Hematopoietic multipotent progenitor cell treated with erythropoietin and hydrocortisone succinate and interleukin-3 and kit ligand, for 15 days (in vitro differentiated cells): Measurements from ENCODE around the gene LPP.

Experiments used
- DNase-seq: peaks from one replicate; pipeline ENCODE4 v3.0.0-alpha.2; 2015; ENCODE audit warnings: low spot score

LPP gene

GRCh38 chr3:188558343-188559071 lies 404.6 kb downstream of the LPP start:
- DNase-seq: no peak

- DNase-seq: no peak
These were observed 405.1 kb downstream of the LPP start for GRCh38 chr3:188559072-188559429.

GRCh38 chr3:188559856-188560255 lies 405.9 kb downstream of the LPP start:
- DNase-seq: no peak

GRCh38 chr3:188562144-188562543 lies 408.2 kb downstream of the LPP start:
- no peak for DNase-seq

GRCh38 chr3:188567478-188568195 lies 413.7 kb downstream of the LPP start:
- no peak for DNase-seq

GRCh38 chr3:188568736-188569135 lies 414.8 kb downstream of the LPP start:
- no peak for DNase-seq

- no peak for DNase-seq
These were observed 417.7 kb downstream of the LPP start for GRCh38 chr3:188571531-188572095.

- no peak for DNase-seq
These were observed 419.5 kb downstream of the LPP start for GRCh38 chr3:188573291-188573940.

GRCh38 chr3:188573956-188574355 lies 420.0 kb downstream of the LPP start:
- no peak for DNase-seq

GRCh38 chr3:188574885-188575284 lies 420.9 kb downstream of the LPP start:
- no peak for DNase-seq

- DNase-seq: no peak
These were observed 421.5 kb downstream of the LPP start for GRCh38 chr3:188575501-188575900.

- DNase-seq: no peak
These were observed 423.6 kb downstream of the LPP start for GRCh38 chr3:188577539-188577938.

- no peak for DNase-seq
These were observed 424.8 kb downstream of the LPP start for GRCh38 chr3:188578576-188579363.

GRCh38 chr3:188580223-188580622 lies 426.3 kb downstream of the LPP start:
- no peak for DNase-seq

- DNase-seq: no peak
These were observed 426.7 kb downstream of the LPP start for GRCh38 chr3:188580659-188581058.

- DNase-seq: no peak
These were observed 427.4 kb downstream of the LPP start for GRCh38 chr3:188581365-188581764.

GRCh38 chr3:188581792-188582191 lies 427.8 kb downstream of the LPP start:
- DNase-seq: no peak

- no peak for DNase-seq
These were observed 429.6 kb downstream of the LPP start for GRCh38 chr3:188583341-188584161.

- DNase-seq: no peak
These were observed 430.2 kb downstream of the LPP start for GRCh38 chr3:188584162-188584529.

GRCh38 chr3:188584958-188585689 lies 431.2 kb downstream of the LPP start:
- DNase-seq: no peak

GRCh38 chr3:188589071-188589470 lies 435.1 kb downstream of the LPP start:
- no peak for DNase-seq
